GM21528 (cell line): ENCODE measurements around the gene GADD45GIP1.
A peak's percentile ranks its signal among the peaks of the same experiment; 100 is the strongest.
"Not testable (repeated sequence)": the region's sequence is repeated elsewhere in the genome, so short reads cannot be mapped to it uniquely, and the experiment has no call there.

Source experiments
- ATAC-seq: cut with Tn5 transposase; IDR thresholded peaks from one replicate; pipeline ENCODE4 v1.9.1; 2021; ENCODE audit warnings: mild to moderate bottlenecking, moderate library complexity; ENCODE audit not compliant: unreplicated experiment, low FRiP score

Gene GADD45GIP1

DNA sequence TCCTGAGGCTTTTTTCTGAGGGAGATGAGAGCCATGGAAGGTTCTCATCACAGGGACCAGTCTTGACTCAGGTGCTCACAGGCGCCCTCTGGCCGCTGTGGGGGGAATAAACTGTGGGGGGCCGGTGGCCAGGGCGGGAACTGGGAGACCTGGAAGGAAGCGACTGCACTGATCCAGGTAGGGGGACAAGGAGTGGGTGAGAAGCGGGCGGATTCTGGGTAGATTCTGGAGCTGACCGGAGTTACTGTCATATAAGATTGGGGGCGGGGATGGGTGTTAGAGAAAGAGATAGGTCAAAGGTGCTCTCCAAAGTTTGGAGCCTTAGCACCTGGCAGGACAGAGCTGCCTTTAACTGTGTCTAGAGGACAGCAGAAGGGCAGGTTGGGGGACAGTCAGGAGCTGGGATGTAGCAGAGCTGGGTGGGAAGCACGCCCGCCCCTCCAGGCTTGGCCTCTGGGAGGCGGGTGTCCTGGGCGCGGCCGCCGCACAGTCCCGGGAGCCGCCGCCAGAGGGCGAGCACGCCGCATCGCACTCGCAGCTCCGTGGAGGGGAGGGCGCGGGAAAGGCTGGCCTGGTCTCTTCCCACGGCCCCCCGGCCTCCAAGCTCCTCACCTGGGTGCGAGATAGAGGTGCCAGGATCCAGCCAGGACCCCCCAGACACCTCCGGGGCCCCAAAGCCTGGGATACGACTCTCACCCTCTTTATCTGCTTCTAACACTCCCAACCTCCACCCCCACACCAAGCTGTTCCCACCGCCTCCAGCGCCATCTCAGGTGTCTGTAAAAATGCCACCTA lies 8.2 kb upstream of the GADD45GIP1 start:
- ATAC-seq: peak; percentile 78

DNA sequence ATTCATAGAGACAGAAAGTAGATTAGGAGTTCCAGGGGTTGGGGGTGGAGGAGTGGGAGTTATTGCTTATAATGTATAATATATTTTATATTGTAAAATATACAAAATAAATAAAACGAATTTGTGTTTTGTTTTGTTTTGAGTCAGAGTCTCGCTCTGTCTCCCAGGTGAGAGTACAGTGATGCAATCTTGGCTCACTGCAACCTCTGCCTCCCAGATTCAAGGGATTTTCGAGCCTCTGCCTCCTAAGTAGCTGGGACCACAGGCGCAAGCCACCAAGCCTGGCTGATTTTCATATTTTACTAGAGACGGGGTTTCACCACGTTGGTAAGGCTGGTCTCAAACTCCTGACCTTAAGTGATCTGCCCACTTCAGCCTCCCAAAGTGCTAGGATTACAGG lies 2.5 kb upstream of the GADD45GIP1 start:
- no peak for ATAC-seq

DNA sequence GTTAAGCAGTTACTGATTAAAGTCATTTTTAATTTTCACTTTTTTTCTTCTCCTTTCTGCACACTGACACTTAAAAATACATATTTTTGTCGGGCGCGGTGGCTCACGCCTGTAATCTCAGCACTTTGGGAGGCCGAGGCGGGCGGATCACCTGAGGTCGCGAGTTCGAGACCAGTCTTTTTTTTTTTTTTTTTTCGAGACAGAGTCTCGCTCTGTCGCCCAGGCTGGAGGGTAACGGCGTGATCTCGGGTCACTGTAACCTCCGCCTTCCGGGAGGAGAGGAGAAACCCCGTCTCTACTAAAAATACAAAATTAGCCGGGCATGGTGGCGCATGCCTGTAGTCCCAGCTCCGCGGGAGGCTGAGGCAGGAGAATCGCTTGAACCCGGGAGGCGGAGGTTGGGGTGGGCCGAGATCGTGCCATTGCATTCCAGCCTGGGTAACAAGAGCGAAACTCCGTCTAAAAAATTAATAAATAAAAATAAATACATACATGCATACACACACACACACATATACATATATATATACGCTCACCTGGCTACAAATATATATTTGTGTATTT lies 448 bp upstream of the GADD45GIP1 start:
- ATAC-seq: not testable (repeated sequence)

GRCh38 chr19:12955996-12956395 lies 1.0 kb downstream of the GADD45GIP1 start:
- no peak for ATAC-seq

- not testable (repeated sequence) for ATAC-seq
Observed at GRCh38 chr19:12955575-12955974, 1.4 kb downstream of the GADD45GIP1 start.

- no peak for ATAC-seq
Observed at GRCh38 chr19:12954612-12954962, 2.4 kb downstream of the GADD45GIP1 start.

DNA sequence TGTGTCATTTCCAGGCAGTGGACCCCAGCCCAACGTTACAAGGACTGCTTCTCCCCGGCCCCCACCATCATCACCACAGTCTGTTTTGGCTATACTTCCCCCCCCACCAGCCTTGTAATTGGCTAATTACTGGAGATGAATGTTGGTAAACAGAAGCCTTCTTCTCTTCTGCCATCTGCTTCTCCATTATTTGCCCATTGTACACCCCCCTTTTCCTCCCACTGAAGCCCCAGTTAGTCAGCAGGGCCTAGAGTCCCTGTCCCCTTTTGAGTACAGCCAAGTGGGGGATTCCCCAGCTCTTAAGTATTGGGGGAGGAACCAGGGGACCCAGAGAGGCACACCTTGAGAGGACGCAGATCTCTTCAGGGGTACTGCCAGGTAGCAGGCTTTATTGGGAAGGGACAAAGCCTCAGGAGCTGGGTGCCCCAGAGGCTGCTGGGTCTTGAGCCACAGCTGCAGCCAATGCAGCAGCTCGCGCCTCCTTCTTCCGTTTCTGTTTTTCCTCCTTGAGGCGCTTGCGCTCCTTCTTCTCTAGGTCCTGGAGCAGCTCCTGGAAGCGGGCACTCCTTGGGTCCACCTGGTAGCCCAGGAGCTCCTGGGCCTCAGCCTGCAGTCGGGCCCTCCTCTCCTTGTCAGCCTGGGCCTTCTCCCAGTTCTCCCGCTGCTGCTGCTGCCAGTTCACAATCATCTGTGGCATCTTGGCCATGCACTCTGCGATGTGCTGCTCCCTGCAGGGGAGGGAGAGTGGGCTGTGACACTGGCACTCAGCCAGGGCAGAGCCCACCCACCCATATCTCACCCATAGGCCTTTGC lies 3.0 kb downstream of the GADD45GIP1 start:
- ATAC-seq: no peak

- no peak for ATAC-seq
Observed at GRCh38 chr19:12953138-12953798, 3.8 kb downstream of the GADD45GIP1 start.

DNA sequence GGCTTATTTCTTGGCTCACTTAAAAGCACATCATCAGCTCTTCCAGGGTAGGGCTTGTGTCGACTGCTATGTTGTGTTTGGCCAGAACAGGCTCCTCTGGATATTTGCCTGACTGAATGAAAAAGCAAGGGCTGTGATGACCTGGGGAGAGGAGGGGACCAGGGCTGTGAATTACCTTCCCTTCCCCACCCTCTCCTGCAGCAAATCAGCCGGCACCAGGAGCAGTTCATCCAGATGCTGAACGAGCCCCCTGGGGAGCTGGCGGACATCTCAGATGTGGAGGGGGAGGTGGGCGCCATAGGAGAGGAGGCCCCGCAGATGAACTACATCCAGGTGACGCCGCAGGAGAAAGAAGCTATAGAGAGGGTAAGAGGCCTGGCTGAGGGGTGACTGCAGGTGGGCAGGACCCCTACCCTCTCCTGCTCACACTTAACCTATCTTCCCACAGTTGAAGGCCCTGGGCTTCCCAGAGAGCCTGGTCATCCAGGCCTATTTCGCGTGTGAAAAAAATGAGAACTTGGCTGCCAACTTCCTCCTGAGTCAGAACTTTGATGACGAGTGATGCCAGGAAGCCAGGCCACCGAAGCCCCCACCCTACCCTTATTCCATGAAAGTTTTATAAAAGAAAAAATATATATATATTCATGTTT lies 4.4 kb downstream of the GADD45GIP1 start:
- ATAC-seq: no peak

DNA sequence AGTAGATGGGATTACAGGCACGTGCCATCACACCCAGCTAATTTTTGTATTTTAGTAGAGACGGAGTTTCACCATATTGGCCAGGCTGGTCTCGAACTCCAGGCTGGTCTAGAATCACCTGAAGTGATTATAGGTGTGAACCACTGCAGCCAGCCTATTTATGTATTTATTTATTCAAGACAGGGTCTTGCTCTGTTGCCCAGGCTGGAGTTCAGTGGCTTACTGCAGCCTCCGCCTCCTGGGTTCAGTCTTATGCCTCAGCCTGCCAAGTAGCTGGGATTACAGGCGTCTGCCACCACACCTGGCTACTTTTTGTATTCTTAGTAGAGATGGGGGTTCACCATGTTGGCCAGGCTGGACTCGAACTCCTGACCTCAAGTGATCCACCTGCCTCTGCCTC lies 5.0 kb downstream of the GADD45GIP1 start:
- ATAC-seq: not testable (repeated sequence)

DNA sequence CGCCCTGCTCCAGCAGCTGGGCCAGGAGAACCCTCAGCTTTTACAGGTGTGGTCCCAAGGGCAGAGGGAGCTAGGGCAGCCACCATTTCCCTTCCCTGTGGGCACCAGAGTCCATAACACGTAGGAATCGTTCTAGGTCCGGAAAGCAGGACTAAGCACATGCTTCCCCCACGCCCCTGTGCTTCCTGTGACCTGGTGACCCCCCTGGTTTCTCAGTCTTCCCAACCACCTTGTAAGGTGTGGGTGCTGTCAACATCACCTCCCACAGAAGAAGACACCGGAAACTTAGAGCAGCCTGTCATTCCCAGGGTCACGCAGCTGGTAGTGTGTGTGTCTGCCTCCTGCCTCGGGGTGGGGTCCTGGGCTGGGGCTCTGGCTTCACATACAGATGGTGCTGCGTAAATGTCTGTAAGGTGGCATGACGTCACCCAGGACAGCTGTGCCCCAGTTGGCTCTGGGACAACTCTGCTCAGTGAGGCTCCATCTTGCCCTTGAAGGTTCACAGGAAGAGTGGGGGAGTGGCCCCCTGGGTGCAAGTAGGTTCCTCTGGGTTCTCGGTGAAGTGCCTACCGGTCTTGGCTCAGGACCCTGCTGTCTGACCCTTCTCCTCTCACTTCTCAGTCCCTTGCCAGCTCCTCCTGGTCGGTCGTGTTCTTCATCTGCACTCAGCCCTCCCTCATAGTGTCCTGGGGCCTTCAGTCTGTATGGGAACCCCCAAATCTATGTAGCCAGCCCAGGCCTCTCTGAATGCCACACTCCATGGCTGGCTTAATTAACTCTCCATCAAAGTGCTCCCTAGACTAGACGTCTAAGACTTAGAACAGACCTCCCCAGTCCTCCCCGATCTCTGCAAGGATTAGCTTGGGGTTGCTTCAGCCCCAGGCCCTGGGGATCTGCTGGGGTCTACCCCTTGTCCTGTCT lies 7.4 kb downstream of the GADD45GIP1 start:
- no peak for ATAC-seq

GRCh38 chr19:12948612-12949362 lies 8.2 kb downstream of the GADD45GIP1 start:
- ATAC-seq: no peak

GRCh38 chr19:12947702-12948611 lies 9.1 kb downstream of the GADD45GIP1 start:
- ATAC-seq: no peak

GRCh38 chr19:12946731-12947496 lies 10.1 kb downstream of the GADD45GIP1 start:
- ATAC-seq: no peak

GRCh38 chr19:12946092-12946721 lies 10.8 kb downstream of the GADD45GIP1 start:
- ATAC-seq: peak; percentile 44

- ATAC-seq: peak; percentile 70
Observed at GRCh38 chr19:12945479-12946091, 11.4 kb downstream of the GADD45GIP1 start, which contains the start of gene RAD23A. Gene RAD23A (plus strand): TSS chr19:12945862. CDS start chr19:12945949, 87 bp downstream.
